Stimulated activated CD4-positive, alpha-beta T cell treated with anti-CD3 and anti-CD28 coated beads, Interleukin-4, amount 100 ng/mL, for 48 hours (primary cell): ENCODE data around the gene NBPF8.
"Not testable (repeated sequence)": the region's sequence is repeated elsewhere in the genome, so short reads cannot be mapped to it uniquely, and the experiment has no call there.

Experiments used
- DNase-seq, 2 donors: peaks; one replicate each; pipeline ENCODE4 v3.0.0-alpha.2; 2020; ENCODE audit warnings: low read depth in 2 of 2

The NBPF8 gene

GRCh38 chr1:120414911-120415480, at the start of gene NBPF8:
NBPF8 (plus strand) TSS chr1:120415035; CDS start chr1:120436523, 21,488 bp downstream.
- DNase-seq, result peak; percentile 58 to 59

DNA sequence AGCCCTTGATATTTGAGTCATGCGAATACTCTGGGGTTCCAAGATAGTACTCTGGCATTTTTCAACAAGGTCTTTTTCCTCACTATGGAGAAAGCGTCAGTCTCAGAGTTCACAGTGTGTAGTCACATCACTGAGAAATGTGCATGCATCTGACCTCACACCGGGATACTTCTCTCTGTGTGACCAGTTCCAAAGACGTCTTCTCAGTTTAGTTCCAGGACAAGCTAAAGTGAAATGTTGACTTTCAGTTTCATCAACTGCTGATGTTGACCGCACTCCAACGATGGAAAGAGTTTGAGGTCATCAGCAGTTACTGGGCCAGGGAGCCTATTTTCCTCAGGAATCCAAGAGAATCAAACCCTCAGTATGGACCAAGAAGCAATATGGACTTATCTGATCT, 47.1 kb upstream of the NBPF8 start:
- DNase-seq, result not testable (repeated sequence)

DNA sequence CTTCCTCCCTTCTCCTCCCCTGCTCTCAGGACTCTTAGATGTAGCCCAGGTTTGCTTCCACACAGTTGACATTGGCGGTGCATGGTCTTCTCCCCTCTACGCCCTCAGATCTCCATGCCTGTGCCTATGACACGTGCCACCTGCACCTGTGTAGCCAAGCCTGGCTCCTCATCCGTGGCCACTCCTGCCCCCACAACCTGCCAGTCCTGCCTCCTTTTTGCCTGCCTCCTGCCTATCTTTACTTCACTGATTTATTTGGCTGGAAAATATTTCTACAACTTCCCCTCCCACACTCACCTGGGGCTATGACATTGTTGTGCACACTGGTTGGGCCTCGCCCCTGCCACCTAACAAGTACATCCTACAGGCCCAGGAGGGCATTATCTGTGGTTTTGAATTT, 28.2 kb upstream of the NBPF8 start:
- not testable (repeated sequence) for DNase-seq

- DNase-seq, result peak; percentile 0 to 2
Measured at GRCh38 chr1:120388597-120389126, 26.2 kb upstream of the NBPF8 start.

DNA sequence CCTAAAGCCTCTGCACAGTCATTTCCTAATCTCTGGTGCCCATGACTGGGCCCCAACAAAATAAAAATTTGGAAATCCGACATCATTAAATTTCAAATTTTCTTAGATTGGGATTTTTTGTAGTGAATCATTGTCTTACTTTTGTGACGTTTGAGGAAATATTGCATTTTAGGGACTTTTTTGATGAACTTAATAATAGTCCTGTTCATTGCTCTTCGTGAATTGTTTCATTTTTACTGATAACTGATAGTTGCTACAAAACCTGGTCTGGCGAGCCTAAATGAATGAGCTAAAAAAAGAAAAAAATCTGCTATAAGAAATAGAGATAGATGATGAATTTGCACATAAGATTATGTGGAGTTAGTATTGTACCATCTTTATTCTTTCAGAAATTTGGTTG, 23.5 kb upstream of the NBPF8 start:
- DNase-seq, result not testable (repeated sequence)

GRCh38 chr1:120393316-120394232, 21.3 kb upstream of the NBPF8 start:
- DNase-seq, result not testable (repeated sequence)

GRCh38 chr1:120405348-120405747, 9.5 kb upstream of the NBPF8 start:
- not testable (repeated sequence) for DNase-seq

DNA sequence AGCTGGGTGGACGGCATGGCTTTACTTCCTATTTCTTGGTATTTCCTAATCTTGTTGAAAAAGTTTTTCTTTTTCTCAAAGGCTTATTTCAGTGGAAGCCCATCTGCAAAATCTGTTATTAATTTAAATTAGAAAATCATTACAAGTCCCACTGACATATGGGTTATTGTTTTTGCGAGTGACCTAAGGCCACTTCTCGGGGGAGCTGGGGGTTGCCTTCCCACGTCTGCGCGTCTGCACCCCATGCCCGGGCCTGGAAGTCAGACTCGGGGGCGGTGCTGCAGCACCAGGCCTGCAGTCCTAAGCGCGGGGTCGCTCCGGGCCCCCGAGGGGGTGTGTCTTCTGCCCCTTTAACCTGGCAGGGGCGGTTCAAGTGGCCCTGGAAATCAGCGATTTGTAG, 384 bp upstream of the NBPF8 start:
- not testable (repeated sequence) for DNase-seq

- peak; percentile 4 to 15 for DNase-seq
Measured at GRCh38 chr1:120415492-120415961, 692 bp downstream of the NBPF8 start.

- not testable (repeated sequence) for DNase-seq
Measured at GRCh38 chr1:120425063-120425462, 10.2 kb downstream of the NBPF8 start.

GRCh38 chr1:120431626-120432025, 16.8 kb downstream of the NBPF8 start:
- not testable (repeated sequence) for DNase-seq

- DNase-seq, result not testable (repeated sequence)
Measured at GRCh38 chr1:120433831-120434230, 19.0 kb downstream of the NBPF8 start.

GRCh38 chr1:120449124-120449523, 34.3 kb downstream of the NBPF8 start:
- DNase-seq, result not testable (repeated sequence)
